22Rv1 (cell line): ENCODE measurements around the gene NADK2.

ENCODE experiments used
- CTCF ChIP-seq: fragments of 450-650 bp; IDR thresholded peaks from 2 replicates; pipeline ENCODE4 v1.5.1; 2017; ENCODE audit warnings: mild to moderate bottlenecking
- ZFX ChIP-seq: fragments of 450-650 bp; IDR thresholded peaks from 2 replicates; pipeline ENCODE4 v1.6.1; 2017; ENCODE audit warnings: antibody characterized with exemption, borderline replicate concordance

- TF ChIP-seq CTCF (peak; percentile 76), ZFX (no peak)
Measured at GRCh38 chr5:36177715-36178523, 63.8 kb downstream of the NADK2 start.
